ENCODE results near the gene NPHS1.
"Not testable (repeated sequence)": the region's sequence is repeated elsewhere in the genome, so short reads cannot be mapped to it uniquely, and the experiment has no call there.

The NPHS1 gene

GRCh38 chr19:35846038-35846668 is 6.2 kb downstream of the NPHS1 start:
- DNase-seq = no peak

- DNase-seq = peak in 1 of 2 donors; percentile 24
These were observed 6.9 kb downstream of the NPHS1 start for GRCh38 chr19:35845215-35846037.

DNA sequence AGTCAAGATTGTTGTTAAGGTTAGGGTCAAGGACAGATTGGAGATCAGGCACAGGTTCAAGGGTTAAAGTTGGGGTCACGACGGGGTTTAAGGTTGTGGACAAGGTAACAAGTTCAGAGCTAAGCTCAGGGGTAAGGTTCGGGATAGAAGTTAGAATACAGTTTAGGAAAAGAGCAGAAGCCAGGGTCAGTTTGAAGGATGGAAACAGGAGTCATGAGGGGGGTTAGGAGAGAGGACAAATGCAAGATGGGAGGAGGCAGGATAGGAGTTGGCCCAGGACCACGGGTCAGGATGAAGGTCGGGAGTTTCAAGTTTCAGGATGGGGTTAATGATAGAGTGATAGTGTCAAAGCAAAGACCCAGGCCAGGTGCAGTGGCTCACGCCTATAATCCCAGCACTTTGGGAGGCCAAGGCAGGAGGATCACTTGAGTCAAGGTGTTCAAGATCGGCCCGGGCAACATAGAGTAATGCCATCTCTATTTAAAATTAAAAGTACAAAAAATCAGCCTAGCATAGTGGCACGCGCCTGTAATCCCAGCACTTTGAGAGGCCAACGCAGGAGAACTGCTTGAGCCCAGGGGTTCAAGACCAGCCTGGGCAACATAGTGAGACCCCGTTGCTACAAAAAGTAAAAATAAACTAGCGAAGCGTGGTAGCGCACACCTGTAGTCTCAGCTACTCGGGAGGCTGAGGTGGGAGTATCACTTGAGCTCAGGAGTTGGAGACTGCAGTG is 7.7 kb downstream of the NPHS1 start:
- DNase-seq = no peak

GRCh38 chr19:35843676-35844481 is 8.4 kb downstream of the NPHS1 start:
- DNase-seq = peak; percentile 55 to 57

DNA sequence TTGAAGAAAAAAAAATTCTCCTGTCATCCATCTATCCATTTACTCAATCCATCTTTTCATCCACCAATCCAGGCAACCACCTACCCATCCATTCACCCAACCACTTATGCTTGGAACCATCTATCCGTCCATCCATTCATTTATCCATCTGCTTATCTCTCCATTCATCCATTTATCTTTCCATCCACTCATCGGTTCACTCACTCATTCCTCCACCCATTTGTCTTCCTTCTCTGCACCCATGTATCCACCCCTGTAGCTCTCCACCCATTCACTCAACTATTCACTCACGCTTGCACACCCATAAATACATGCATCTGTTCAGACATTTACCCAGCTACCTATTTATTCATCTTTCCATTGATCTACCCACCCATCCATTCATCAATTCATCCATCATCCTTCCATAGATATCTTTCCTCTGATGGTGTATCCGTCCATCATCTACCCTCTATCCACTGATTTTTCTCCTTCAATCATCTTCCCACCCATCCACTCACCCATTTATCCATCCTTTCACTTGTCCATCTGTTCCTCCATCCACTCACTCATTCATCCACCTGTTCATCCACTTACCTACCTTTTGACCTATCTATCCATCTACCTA is 9.5 kb downstream of the NPHS1 start:
- no peak for DNase-seq

DNA sequence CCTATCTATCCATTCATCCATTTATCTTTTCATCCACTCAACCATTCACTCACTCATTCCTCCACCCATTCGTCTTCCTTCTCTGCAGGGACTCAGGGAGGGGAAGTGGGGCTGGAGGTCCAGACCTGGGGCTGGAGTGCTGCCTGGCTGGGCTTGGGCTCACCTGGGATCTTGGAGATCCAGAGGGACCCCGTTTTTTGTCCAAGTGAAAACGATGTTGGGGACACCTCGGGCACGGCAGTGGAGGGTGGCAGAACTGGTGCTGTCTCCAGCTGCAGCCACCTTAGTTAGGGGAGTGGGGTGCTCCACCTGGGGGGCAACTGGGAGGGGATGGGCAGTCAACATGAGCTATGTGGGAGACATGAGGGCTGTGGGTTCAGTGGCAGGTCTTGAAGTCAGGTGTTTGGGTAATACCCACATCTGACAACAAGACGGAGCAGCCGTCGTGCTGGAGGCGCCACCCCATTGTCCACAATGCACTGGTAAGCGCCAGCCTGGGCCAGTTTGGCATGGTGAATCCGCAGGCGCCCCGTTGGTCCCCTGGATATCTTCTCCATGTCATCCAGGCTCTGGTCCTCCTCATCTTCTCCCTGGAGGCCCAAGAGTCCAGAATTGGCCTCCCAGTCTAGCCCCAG is 10.2 kb downstream of the NPHS1 start:
- no peak for DNase-seq

DNA sequence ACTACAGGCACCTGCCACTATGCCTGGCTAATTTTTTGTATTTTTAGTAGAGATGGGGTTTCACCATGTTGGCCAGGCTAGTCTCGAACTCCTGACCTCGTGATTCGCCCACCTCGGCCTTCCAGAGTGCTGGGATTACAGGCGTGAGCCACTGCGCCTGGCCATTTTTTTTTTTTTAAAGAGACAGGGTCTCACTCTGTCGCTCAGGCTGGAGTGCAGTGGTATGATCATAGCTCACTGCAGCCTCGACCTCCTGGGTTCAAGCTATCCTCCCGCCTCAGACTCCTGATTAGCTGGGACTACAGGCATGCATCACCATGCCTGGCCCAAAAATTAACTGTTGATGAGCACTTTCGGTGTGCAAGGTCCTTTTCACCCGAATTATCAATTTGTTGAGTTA is 16.2 kb downstream of the NPHS1 start:
- not testable (repeated sequence) for DNase-seq

GRCh38 chr19:35833972-35834371 is 18.3 kb downstream of the NPHS1 start:
- peak in 1 of 2 donors; percentile 15 for DNase-seq

- DNase-seq = no peak
These were observed 20.2 kb downstream of the NPHS1 start for GRCh38 chr19:35832054-35832453.

DNA sequence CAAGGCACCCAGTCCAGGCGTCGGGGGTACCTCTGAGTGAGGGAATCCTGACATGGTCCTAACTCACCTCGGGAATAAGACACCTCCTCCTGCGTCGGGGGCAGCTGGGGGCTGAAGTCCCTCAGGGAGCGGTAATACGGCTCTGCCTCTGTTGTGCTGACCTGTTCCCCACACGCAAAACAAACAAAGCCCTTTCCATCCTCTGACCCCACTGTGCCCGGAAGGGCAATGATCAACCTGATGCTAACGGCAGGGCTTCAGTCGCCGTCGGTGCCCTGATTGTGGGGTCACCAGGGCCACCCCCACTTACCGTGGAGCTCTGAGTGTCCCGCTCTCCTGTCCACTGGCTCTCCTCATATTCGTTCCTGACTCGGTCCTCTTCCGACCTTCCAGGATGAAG is 21.3 kb downstream of the NPHS1 start:
- no peak for DNase-seq

DNA sequence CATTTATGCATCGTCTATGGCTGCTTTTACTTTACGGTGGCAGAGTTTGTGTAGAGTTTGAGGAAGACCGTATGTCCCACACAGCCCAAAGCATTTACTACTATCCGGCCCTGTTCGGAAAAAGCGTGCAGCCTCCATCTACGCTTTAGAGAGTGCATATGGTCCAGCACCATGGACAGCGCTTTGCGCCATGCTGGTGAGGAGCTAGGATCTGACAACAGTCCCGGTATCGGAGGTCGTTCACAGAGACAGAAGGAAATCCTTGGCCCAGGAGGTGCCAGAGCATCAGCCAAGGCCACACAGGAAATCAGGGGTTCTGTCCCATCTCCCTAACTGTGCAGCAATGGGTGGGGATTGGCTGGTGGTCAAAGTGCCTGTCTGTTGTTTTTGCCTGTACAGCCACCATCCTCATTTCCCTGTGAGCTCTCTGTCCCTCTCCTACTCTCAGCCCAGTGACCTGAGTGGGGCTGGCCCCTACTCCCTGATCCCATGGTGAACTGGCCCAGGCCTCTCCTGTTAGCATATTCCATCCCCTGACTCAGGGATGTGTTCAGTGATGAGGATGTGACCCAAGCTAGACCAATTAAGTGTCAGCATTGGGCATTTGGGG is 23.5 kb downstream of the NPHS1 start:
- peak; percentile 15 to 50 for DNase-seq

GRCh38 chr19:35824150-35824549 is 28.2 kb downstream of the NPHS1 start:
- DNase-seq = no peak

DNA sequence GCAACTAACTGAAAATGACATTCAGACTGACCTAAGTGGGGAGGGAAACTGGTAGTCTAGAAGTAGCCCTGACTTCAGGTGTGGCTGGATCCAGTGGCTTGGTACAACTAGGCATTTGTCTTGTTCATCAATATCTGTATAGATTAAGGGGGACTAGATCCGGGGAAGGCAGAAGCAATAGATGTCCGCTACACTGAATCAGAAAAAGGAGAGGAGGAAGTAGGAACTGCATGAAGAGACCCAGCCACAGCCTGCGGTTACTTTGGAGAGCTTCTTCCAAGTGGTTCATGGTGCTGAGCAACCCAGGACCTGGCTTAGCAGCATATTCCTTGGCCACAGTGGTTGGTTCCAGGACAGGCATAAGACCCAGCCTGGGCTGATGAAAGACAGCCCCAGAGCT is 29.7 kb downstream of the NPHS1 start:
- DNase-seq = no peak

- no peak for DNase-seq
These were observed 33.9 kb downstream of the NPHS1 start for GRCh38 chr19:35818445-35818844.

DNA sequence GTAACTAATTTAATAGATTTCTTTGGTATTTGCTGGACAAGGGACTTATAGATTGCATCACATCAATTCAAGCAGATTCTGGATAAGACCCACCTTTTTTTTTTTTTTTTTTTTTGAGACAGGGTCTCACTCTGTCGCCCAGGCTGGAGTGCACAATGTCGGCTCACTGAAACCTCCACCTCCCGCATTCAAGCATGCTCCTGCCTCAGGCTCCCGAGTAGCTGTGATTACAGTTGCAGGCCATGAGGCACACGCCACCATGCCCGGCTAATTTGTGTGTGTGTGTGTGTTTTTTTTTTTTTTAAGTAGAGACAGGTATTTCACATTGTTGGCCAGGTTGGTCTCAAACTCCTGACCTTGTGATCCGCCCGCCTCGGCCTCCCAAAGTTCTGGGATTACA is 35.5 kb downstream of the NPHS1 start:
- DNase-seq = no peak

DNA sequence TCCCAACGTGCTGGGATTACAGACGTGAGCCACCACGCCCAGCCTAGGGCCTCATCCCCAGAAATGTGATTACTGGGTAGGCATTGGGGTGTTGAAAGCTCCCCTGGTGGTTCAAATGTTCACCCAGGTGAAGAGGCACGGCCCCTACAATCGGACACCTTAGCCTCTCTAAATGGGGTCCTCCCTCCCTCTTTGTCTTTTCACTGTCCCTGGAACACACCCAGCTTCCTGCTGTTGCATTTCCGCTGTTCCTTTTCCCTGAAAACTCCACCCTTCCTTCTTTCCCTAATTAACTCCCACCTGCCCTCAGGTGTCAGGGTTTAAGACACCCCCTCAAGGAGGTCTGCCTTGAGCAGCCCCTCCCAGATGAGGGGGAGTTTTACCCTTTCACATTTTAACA is 36.0 kb downstream of the NPHS1 start:
- no peak for DNase-seq

DNA sequence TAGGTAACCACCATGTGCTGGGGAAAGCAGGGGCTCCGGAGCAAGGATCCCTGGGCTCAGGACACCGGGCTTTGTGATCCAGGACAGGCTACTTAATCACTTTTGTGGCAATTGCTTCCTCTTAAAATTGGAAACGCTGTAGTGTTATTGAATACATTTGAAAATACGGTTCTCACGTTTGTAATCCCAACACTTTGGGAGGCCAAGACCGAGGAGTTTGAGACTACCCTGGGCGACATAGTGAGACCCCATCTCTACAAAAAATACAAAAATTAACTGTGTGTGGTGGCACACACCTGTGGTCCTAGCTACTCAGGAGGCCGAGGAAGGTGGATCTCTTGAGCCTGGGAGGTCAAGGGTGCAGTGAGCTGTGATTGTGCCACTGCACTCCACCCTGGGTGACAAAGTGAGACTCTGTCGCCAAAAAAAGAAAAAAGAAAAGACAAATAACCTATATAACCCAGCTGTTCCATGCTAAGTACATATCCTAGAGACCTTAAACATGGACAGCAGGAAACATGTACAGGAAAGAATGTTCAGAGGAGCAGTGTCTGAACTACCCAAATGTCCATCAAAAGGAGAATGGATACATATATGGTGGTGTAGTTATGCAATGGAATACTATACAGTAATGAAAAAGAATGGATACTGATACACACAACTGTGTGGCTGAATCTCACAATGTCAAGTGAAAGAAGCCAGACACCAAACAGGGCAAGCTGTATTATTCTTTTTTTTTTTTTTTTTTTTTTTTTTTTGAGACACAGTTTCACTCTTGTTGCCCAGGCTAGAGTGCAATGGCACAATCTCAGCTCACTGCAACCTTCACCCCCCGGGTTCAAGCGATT is 39.0 kb downstream of the NPHS1 start:
- DNase-seq = no peak

DNA sequence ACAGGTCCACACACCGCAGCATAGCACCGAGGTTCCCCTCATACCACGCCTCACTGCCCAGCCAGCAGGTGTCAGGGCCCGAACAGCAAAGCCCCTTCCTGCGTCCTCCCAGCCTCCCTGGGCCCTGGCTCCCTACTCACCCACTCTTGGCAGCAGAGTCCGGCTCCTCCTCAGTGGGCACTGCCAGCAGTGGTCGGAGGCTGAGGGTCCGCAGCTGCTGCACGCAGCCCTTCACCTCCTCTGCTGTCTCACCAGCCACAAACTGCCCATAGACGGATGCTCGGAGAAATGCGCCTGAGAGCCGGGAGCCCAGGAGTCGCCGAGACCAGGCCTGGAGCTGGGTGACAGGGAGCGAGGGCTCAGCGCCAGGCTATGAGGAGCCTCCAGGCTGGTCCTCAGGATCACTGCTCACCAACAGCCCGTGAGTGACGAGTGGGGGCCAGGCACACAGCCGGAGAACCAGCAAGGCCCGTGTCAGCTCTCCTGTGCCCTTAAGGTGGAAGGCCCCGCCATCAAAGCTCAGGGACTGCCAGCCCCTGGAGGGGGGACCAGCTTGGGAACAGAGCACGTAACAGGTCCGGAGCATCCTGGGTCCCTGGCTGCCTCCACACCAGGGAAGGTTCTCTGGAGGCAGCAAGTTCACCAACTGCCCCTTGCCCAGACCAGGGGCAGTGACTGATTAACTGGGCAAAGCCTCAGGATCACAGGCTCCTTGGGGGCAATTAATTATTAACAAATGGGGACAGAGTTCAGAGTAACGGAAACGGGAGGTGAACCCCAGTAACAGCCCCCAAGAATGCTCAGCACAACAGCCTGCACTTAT is 39.9 kb downstream of the NPHS1 start, which contains the start of gene PRODH2:
Gene PRODH2, minus strand, starts transcription at position 626 of the 823 bp plus-strand sequence. Its CDS starts 40 bp downstream, at position 586.
- no peak for DNase-seq
